ENCODE measurements around the gene SAPCD2.
"Not testable (repeated sequence)": the region's sequence is repeated elsewhere in the genome, so short reads cannot be mapped to it uniquely, and the experiment has no call there.

The SAPCD2 gene

DNA sequence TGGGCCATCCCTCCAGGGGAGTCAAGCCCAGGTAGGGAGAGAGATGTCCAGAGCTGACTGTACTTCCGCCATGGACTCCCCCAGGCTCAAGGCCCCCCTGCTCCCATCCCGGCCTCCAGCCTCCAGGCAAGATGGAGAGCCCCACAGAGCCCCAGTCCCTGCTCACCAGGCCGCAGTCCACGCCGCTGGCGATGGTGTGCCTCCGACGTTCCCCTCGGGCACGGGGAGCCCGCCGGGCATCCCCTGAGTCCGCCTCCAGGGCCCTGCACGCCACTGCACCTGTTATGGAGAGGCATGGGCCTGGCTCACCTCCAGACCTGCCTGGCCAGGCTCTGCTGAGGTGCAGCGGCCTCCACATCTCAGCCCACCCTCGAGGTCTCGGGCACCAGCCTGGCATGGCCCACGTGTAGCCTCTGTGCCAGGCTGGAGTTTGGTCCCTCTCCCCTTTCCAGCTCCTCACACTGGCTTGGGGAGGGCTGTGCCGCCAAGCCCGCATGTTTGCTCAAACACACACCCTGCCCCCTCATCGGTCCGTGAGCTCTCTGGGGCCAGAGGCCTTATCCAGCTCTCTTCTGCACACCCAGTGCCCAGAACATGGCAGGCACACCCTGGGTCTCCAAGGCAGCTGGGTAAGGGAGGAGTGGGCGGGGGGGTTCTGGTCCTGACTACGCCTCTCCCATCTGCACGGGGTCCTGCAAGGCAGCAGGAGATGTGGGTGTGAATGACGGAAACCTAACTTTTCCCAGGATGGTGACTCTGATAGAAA is 4.1 kb downstream of the SAPCD2 start:
- H3K4me3 ChIP-seq (ENCODE audit: insufficient read length, low read depth), result no peak overlapping the region
- H3K27me3 ChIP-seq (ENCODE audit: insufficient read depth, insufficient read length), result peaks cover 12% of the 10 kb centered on the region
- no peak for TF ChIP-seq ZNF274 (IDR thresholded peaks at IDR 0.05; ENCODE audit: low read depth, low read length)
- no peak for TF ChIP-seq YY1 (IDR thresholded peaks at IDR 0.05; ENCODE audit: insufficient read depth, insufficient read length)
- no peak for TF ChIP-seq SUZ12 (IDR thresholded peaks at IDR 0.05; ENCODE audit: extremely low read depth, insufficient read depth, insufficient read length)
- no peak overlapping the region for H3K9ac ChIP-seq (ENCODE audit: insufficient read length, low read depth)
- H3K36me3 ChIP-seq (ENCODE audit: insufficient read depth, insufficient read length, low read length), result peaks cover 30% of the 10 kb centered on the region
- H3K4me1 ChIP-seq (ENCODE audit: insufficient read depth, insufficient read length), result peaks cover 30% of the 10 kb centered on the region
- H3K9me3 ChIP-seq (ENCODE audit: insufficient read depth, low read length), result no peaks in the 10 kb centered on the region
- no peak for DNase-seq (ENCODE audit: low read depth, low spot score)

- TF ChIP-seq ZNF274 (IDR thresholded peaks at IDR 0.05; ENCODE audit: low read depth, low read length) (no peak), SUZ12 (IDR thresholded peaks at IDR 0.05; ENCODE audit: extremely low read depth, insufficient read depth, insufficient read length) (no peak), YY1 (IDR thresholded peaks at IDR 0.05; ENCODE audit: insufficient read depth, insufficient read length) (no peak)
- no peak for DNase-seq (ENCODE audit: low read depth, low spot score)
- Histone ChIP-seq H3K36me3 (ENCODE audit: insufficient read depth, insufficient read length, low read length) (peaks cover 30% of the 10 kb centered on the region), H3K4me3 (ENCODE audit: insufficient read length, low read depth) (no peak overlapping the region), H3K4me1 (ENCODE audit: insufficient read depth, insufficient read length) (peaks cover 25% of the 10 kb centered on the region), H3K9ac (ENCODE audit: insufficient read length, low read depth) (no peak overlapping the region), H3K27me3 (ENCODE audit: insufficient read depth, insufficient read length) (peaks cover 12% of the 10 kb centered on the region), H3K9me3 (ENCODE audit: insufficient read depth, low read length) (no peaks in the 10 kb centered on the region)
Measured at GRCh38 chr9:137065336-137065967, 4.9 kb downstream of the SAPCD2 start.

DNA sequence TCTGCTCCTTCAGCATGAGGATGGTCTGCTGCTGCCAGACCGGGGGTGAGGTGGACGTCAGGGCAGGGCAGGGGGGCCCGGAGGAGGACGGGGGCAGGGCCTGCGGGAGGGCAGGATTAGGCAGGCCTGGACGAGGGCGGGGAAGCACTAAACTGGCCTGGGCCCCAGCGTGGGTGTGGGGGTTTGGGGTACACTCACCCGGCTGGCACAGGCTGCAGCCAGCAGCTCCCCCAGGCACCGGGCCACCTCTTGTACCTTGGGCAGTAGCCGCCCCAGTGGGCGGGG is 5.5 kb downstream of the SAPCD2 start:
- Histone ChIP-seq H3K9me3 (ENCODE audit: insufficient read depth, low read length) (no peaks in the 10 kb centered on the region), H3K9ac (ENCODE audit: insufficient read length, low read depth) (no peak overlapping the region), H3K36me3 (ENCODE audit: insufficient read depth, insufficient read length, low read length) (peaks cover 30% of the 10 kb centered on the region), H3K27me3 (ENCODE audit: insufficient read depth, insufficient read length) (peaks cover 12% of the 10 kb centered on the region), H3K4me1 (ENCODE audit: insufficient read depth, insufficient read length) (peaks cover 25% of the 10 kb centered on the region), H3K4me3 (ENCODE audit: insufficient read length, low read depth) (no peak overlapping the region)
- no peak for DNase-seq (ENCODE audit: low read depth, low spot score)
- TF ChIP-seq ZNF274 (IDR thresholded peaks at IDR 0.05; ENCODE audit: low read depth, low read length) (no peak), YY1 (IDR thresholded peaks at IDR 0.05; ENCODE audit: insufficient read depth, insufficient read length) (no peak), SUZ12 (IDR thresholded peaks at IDR 0.05; ENCODE audit: extremely low read depth, insufficient read depth, insufficient read length) (no peak)

- Histone ChIP-seq H3K9me3 (ENCODE audit: insufficient read depth, low read length) (no peaks in the 10 kb centered on the region), H3K27me3 (ENCODE audit: insufficient read depth, insufficient read length) (peaks cover 7% of the 10 kb centered on the region), H3K9ac (ENCODE audit: insufficient read length, low read depth) (peak overlapping the region; percentile 14), H3K4me3 (ENCODE audit: insufficient read length, low read depth) (no peak overlapping the region), H3K36me3 (ENCODE audit: insufficient read depth, insufficient read length, low read length) (peaks cover 30% of the 10 kb centered on the region), H3K4me1 (ENCODE audit: insufficient read depth, insufficient read length) (peaks cover 21% of the 10 kb centered on the region)
- TF ChIP-seq ZNF274 (IDR thresholded peaks at IDR 0.05; ENCODE audit: low read depth, low read length) (no peak), YY1 (IDR thresholded peaks at IDR 0.05; ENCODE audit: insufficient read depth, insufficient read length) (no peak), SUZ12 (IDR thresholded peaks at IDR 0.05; ENCODE audit: extremely low read depth, insufficient read depth, insufficient read length) (no peak)
- no peak for DNase-seq (ENCODE audit: low read depth, low spot score)
Measured at GRCh38 chr9:137064027-137064879, 6.1 kb downstream of the SAPCD2 start.

GRCh38 chr9:137063311-137064026 is 6.9 kb downstream of the SAPCD2 start:
- peak overlapping the region; percentile 14 for H3K9ac ChIP-seq (ENCODE audit: insufficient read length, low read depth)
- H3K4me1 ChIP-seq (ENCODE audit: insufficient read depth, insufficient read length), result peaks cover 17% of the 10 kb centered on the region
- no peaks in the 10 kb centered on the region for H3K9me3 ChIP-seq (ENCODE audit: insufficient read depth, low read length)
- H3K36me3 ChIP-seq (ENCODE audit: insufficient read depth, insufficient read length, low read length), result peaks cover 30% of the 10 kb centered on the region
- no peak overlapping the region for H3K4me3 ChIP-seq (ENCODE audit: insufficient read length, low read depth)
- no peaks in the 10 kb centered on the region for H3K27me3 ChIP-seq (ENCODE audit: insufficient read depth, insufficient read length)
- DNase-seq (ENCODE audit: low read depth, low spot score), result no peak
- TF ChIP-seq ZNF274 (IDR thresholded peaks at IDR 0.05; ENCODE audit: low read depth, low read length) (no peak), YY1 (IDR thresholded peaks at IDR 0.05; ENCODE audit: insufficient read depth, insufficient read length) (no peak), SUZ12 (IDR thresholded peaks at IDR 0.05; ENCODE audit: extremely low read depth, insufficient read depth, insufficient read length) (no peak)

DNA sequence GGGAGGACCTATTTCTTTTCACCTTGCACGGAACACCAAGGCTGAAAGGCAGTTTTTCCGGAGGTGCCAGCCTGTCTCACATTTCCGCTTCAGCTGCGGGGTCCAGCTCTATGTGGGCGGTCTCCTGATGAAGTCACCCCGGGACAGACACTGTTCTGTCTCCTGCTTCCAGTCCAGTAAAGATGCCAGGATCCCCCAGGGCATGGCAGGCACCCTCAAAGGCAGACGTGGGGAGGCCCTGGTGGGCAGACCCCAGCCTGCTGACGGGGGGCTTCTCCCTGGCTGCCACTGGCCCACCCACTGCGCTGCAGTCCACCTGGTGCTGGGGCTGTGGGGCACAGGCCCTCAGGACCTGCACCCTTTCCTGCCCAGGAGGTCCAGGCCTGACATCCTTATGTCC is 7.6 kb downstream of the SAPCD2 start:
- not testable (repeated sequence) for DNase-seq (ENCODE audit: low read depth, low spot score); H3K4me3 ChIP-seq (ENCODE audit: insufficient read length, low read depth); H3K9ac ChIP-seq (ENCODE audit: insufficient read length, low read depth); H3K27me3 ChIP-seq (ENCODE audit: insufficient read depth, insufficient read length); H3K4me1 ChIP-seq (ENCODE audit: insufficient read depth, insufficient read length); H3K9me3 ChIP-seq (ENCODE audit: insufficient read depth, low read length)
- peaks cover 30% of the 10 kb centered on the region for H3K36me3 ChIP-seq (ENCODE audit: insufficient read depth, insufficient read length, low read length)

All from NT2/D1 (cell line).